Panc1 (cell line): Measurements from ENCODE around the gene F2R. TPM values are rescaled to one million over a fixed set of nuclear protein-coding genes. Genes with fewer than 3 reads are reported as not detected.

Source experiments
- ATAC-seq: fragments of 200-7000 bp; cut with Tn5 transposase; 2 replicates; pipeline ENCODE4 v1.9.1; 2020; ENCODE audit warnings: mild to moderate bottlenecking, moderate library complexity
- BruUV-seq: library from RNA; stranded (reverse); fragments of 400-500 nt; replicated peaks from 2 replicates; lab custom pipeline; 2021; lab: Mats Ljungman, UMichigan
- CTCF ChIA-PET: fragments of 300-600 bp; sonication (Branson Sonifier 250); formaldehyde crosslinking; loops from one replicate; lab custom pipeline; 2022; ENCODE audit warnings: antibody characterized with exemption; lab: Charles Lee
- POLR2A ChIA-PET: fragments of 300-600 bp; sonication (Branson Sonifier 250); formaldehyde crosslinking; loops from one replicate; lab custom pipeline; 2022; ENCODE audit warnings: antibody characterized with exemption; lab: Charles Lee
- DNase-seq: peaks from one replicate; pipeline ENCODE4 v3.0.0-alpha.2; 2010; ENCODE audit warnings: low read depth, low spot score
- H3K27ac ChIP-seq: 2 replicates; pipeline ENCODE4 v1.5.1; 2011; ENCODE audit warnings: mild to moderate bottlenecking, low read length, inconsistent platforms
- H3K27me3 ChIP-seq: fragments of 200-500 bp; sonication (Bioruptor generic); 2 replicates; pipeline ENCODE4 v1.6.0; 2014; ENCODE audit warnings: low read length, inconsistent platforms; ENCODE audit not compliant: control insufficient read depth, insufficient read depth
- H3K36me3 ChIP-seq: fragments of 200-500 bp; sonication (Bioruptor generic); 2 replicates; pipeline ENCODE4 v1.5.1; 2014; ENCODE audit warnings: inconsistent platforms, mild to moderate bottlenecking, low read length, moderate library complexity; ENCODE audit not compliant: control insufficient read depth, insufficient read depth
- H3K4me1 ChIP-seq: 2 replicates; pipeline ENCODE4 v1.5.1; 2011; ENCODE audit warnings: inconsistent platforms, mild to moderate bottlenecking, low read length, moderate library complexity; ENCODE audit not compliant: control insufficient read depth, insufficient read depth
- H3K4me3 ChIP-seq, 2 experiments: 2 replicates each; pipeline ENCODE4 v1.5.1; 2011 to 2012; ENCODE audit warnings: low read depth in 2 of 2, low read length in 2 of 2, mild to moderate bottlenecking in 2 of 2, inconsistent platforms in 1 of 2, moderate library complexity in 1 of 2
- H3K9me3 ChIP-seq: fragments of 200-500 bp; sonication (Bioruptor generic); 2 replicates; pipeline ENCODE4 v1.5.1; 2014; ENCODE audit warnings: low read depth, mild to moderate bottlenecking, inconsistent platforms, low read length, moderate library complexity; ENCODE audit not compliant: control insufficient read depth, insufficient read depth
- POLR2AphosphoS5 ChIP-seq: IDR thresholded peaks from 2 replicates; pipeline ENCODE4 v1.6.1; 2012; ENCODE audit warnings: mild to moderate bottlenecking, low read depth, low read length, moderate library complexity
- SIN3A ChIP-seq: IDR thresholded peaks from 2 replicates; pipeline ENCODE4 v1.6.1; 2012; ENCODE audit warnings: low read depth, mild to moderate bottlenecking, low read length, moderate library complexity, borderline replicate concordance; ENCODE audit not compliant: insufficient read depth
- TCF7L2 ChIP-seq: IDR thresholded peaks from 2 replicates; pipeline ENCODE4 v1.6.1; 2011; ENCODE audit warnings: mild to moderate bottlenecking, low read depth, low read length, inconsistent platforms
- in situ Hi-C: cut with HindIII; loops from 2 replicates; pipeline ENCODE4 v1.10.0; 2016; ENCODE audit warnings: low sequenced_read_pairs, low pct_unique_long_range_greater_than_20kb
- intact Hi-C: fragments of 100-400 bp; cut with micrococcal nuclease; formaldehyde crosslinking; loops from one replicate; pipeline ENCODE4 v1.10.0; 2022; ENCODE audit not compliant: unreplicated experiment
- total RNA-seq: library from RNA; stranded (reverse); gene quantifications from one replicate; pipeline ENCODE4 v1.2.1, GENCODE V29; 2021; ENCODE audit not compliant: unreplicated experiment
- TF ChIP-seq, protein P1 (sequence below), 2 experiments: IDR thresholded peaks; 2 replicates each; pipeline ENCODE4 v1.6.1; 2011 to 2012; ENCODE audit warnings: low read depth in 2 of 2, control low read depth in 1 of 2, low read length in 1 of 2, mild to moderate bottlenecking in 1 of 2, moderate library complexity in 1 of 2; ENCODE audit not compliant: insufficient read depth in 1 of 2
- TF ChIP-seq, protein P2 (sequence below): fragments of 450-650 bp; IDR thresholded peaks from 2 replicates; pipeline ENCODE4 v1.5.1; 2017; ENCODE audit warnings: mild to moderate bottlenecking

The F2R gene
- total RNA-seq, 1 experiment from 2014 or later = 26.0 TPM

DNA sequence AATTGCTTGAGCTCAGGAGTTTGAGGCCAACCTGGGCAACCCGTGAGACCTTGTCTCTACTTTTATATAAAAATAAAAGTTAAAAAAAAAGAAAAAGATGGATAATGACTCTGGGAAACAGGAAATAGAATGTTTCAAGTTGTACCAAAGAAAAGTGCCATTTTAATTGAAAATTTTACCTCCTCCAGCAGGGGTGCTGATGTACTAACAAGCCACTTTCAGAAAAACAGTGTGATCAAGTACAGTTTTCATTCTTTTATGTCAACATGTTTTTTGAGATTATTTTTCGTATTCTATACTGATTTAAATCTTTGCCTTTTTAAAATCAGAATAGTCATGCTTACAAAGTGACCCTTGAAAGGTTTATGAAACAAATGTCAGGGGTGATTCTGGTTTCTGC lies 30.8 kb downstream of the F2R start:
- no TSS peak for BruUV-seq
- intact Hi-C loops = no loop called here
- TF ChIP-seq TCF7L2 (no peak), SIN3A (no peak), POLR2AphosphoS5 (no peak)
- TF ChIP-seq, protein P1, sequence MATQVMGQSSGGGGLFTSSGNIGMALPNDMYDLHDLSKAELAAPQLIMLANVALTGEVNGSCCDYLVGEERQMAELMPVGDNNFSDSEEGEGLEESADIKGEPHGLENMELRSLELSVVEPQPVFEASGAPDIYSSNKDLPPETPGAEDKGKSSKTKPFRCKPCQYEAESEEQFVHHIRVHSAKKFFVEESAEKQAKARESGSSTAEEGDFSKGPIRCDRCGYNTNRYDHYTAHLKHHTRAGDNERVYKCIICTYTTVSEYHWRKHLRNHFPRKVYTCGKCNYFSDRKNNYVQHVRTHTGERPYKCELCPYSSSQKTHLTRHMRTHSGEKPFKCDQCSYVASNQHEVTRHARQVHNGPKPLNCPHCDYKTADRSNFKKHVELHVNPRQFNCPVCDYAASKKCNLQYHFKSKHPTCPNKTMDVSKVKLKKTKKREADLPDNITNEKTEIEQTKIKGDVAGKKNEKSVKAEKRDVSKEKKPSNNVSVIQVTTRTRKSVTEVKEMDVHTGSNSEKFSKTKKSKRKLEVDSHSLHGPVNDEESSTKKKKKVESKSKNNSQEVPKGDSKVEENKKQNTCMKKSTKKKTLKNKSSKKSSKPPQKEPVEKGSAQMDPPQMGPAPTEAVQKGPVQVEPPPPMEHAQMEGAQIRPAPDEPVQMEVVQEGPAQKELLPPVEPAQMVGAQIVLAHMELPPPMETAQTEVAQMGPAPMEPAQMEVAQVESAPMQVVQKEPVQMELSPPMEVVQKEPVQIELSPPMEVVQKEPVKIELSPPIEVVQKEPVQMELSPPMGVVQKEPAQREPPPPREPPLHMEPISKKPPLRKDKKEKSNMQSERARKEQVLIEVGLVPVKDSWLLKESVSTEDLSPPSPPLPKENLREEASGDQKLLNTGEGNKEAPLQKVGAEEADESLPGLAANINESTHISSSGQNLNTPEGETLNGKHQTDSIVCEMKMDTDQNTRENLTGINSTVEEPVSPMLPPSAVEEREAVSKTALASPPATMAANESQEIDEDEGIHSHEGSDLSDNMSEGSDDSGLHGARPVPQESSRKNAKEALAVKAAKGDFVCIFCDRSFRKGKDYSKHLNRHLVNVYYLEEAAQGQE (IDR thresholded peaks at IDR 0.05; ENCODE audit: insufficient read depth in 1 of 2, low read depth in 2 of 2, low read length in 1 of 2) = no peak
- TF ChIP-seq, protein P2, sequence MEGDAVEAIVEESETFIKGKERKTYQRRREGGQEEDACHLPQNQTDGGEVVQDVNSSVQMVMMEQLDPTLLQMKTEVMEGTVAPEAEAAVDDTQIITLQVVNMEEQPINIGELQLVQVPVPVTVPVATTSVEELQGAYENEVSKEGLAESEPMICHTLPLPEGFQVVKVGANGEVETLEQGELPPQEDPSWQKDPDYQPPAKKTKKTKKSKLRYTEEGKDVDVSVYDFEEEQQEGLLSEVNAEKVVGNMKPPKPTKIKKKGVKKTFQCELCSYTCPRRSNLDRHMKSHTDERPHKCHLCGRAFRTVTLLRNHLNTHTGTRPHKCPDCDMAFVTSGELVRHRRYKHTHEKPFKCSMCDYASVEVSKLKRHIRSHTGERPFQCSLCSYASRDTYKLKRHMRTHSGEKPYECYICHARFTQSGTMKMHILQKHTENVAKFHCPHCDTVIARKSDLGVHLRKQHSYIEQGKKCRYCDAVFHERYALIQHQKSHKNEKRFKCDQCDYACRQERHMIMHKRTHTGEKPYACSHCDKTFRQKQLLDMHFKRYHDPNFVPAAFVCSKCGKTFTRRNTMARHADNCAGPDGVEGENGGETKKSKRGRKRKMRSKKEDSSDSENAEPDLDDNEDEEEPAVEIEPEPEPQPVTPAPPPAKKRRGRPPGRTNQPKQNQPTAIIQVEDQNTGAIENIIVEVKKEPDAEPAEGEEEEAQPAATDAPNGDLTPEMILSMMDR = no peak
- Histone ChIP-seq H3K9me3 (no peaks in the 10 kb centered on the region), H3K27me3 (no peaks in the 10 kb centered on the region), H3K4me1 (no peaks in the 10 kb centered on the region), H3K4me3 (no peak overlapping the region), H3K27ac (no peak overlapping the region), H3K36me3 (no peaks in the 10 kb centered on the region)
- in situ Hi-C loops = no loop called here
- ChIA-PET POLR2A (no interaction called here), CTCF (no interaction called here)
- DNase-seq (no peak), ATAC-seq (no peak)

DNA sequence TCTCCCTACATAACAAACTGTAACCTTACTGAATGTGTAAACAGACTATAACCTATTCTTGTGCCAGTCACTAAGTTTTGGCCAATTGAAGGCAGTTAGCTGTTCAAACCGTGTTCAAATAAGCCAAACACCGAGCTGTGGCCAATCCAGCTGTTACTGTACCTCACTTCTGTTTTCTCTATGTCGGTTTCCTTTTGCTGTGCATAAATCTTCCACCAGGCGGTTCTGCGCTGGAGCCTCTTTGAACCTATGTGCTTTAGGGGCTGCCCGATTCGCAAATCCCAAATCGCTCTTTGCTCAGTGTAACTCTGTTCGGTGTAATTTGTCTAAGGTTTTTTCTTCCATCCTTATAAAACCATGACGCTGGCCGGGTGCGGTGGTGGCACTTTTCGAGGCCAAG lies 31.8 kb downstream of the F2R start:
- ATAC-seq (no peak), DNase-seq (no peak)
- ChIA-PET POLR2A (interaction anchor here (0.6 kb wide), 1 partner anchor 24 kb away, joined by 3 read pairs; no protein-coding TSS in a partner anchor), CTCF (no interaction called here)
- no peaks in the 10 kb centered on the region for H3K9me3 ChIP-seq
- in situ Hi-C loops (no loop called here), intact Hi-C loops (no loop called here)
- no peaks in the 10 kb centered on the region for H3K4me1 ChIP-seq
- no TSS peak for BruUV-seq
- H3K27me3 ChIP-seq = no peaks in the 10 kb centered on the region
- no peak overlapping the region for H3K27ac ChIP-seq
- no peak overlapping the region for H3K4me3 ChIP-seq
- no peaks in the 10 kb centered on the region for H3K36me3 ChIP-seq
- TF ChIP-seq POLR2AphosphoS5 = no peak

DNA sequence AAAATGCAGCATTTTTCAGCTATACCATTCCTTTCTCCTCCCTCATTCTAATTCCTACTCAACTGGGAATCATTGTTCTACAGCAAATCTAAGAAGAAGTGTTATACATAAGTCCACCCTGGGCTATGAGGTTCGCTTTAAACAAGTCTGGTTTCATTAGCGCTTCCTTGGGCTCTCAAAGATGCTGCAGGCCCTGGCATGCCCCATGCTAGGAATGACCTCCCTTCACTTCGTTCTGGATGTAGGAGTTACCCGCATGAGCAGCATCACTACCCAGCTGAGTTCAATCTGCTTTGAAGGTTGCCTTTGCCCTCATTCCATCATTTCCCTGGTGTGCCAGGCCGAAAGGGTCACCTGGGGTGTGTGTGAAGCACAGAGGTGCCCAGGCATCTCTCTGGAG lies 35.4 kb downstream of the F2R start:
- Histone ChIP-seq H3K27me3 (no peaks in the 10 kb centered on the region), H3K4me1 (no peaks in the 10 kb centered on the region), H3K27ac (no peak overlapping the region), H3K4me3 (no peak overlapping the region), H3K9me3 (no peaks in the 10 kb centered on the region), H3K36me3 (no peaks in the 10 kb centered on the region)
- TF ChIP-seq TCF7L2 = no peak
- TF ChIP-seq, protein P1 (IDR thresholded peaks at IDR 0.05; ENCODE audit: insufficient read depth in 1 of 2, low read depth in 2 of 2, low read length in 1 of 2) = no peak
- TF ChIP-seq POLR2AphosphoS5 = no peak
- TF ChIP-seq SIN3A = no peak
- DNase-seq (no peak), ATAC-seq (no peak)
- intact Hi-C loops (no loop called here), in situ Hi-C loops (no loop called here)
- POLR2A ChIA-PET = no interaction called here
- BruUV-seq = no TSS peak
- CTCF ChIA-PET = no interaction called here
